Erythroblast (primary cell): Measurements from ENCODE around the gene GHRH.

ENCODE experiments used
- DNase-seq, 2 experiments: peaks; one replicate each; lab custom pipeline; 2025; lab: John Stamatoyannopoulos, UW
- GATA1 ChIP-seq: IDR thresholded peaks from 2 replicates; pipeline ENCODE4 v1.6.1; 2011; ENCODE audit warnings: low read depth, mild to moderate bottlenecking, control low read depth, low read length, moderate library complexity
- POLR2A ChIP-seq: IDR thresholded peaks from 2 replicates; pipeline ENCODE4 v1.6.1; 2011; ENCODE audit warnings: mild to moderate bottlenecking, low read length

GHRH gene

GRCh38 chr20:37245216-37246150 is 16.1 kb downstream of the GHRH start:
- TF ChIP-seq POLR2A (no peak), GATA1 (no peak)
- no peak for DNase-seq

GRCh38 chr20:37244572-37244957 is 17.0 kb downstream of the GHRH start:
- no peak for DNase-seq
- TF ChIP-seq GATA1 (no peak), POLR2A (no peak)

- TF ChIP-seq GATA1, result no peak
- no peak for DNase-seq
These were observed 17.6 kb downstream of the GHRH start for GRCh38 chr20:37243937-37244571.

GRCh38 chr20:37243076-37243936 is 18.3 kb downstream of the GHRH start:
- TF ChIP-seq GATA1, result no peak
- no peak for TF ChIP-seq POLR2A
- DNase-seq, result no peak

GRCh38 chr20:37242503-37242902 is 19.1 kb downstream of the GHRH start:
- no peak for DNase-seq
- TF ChIP-seq GATA1, result no peak
- no peak for TF ChIP-seq POLR2A

- DNase-seq, result no peak
- TF ChIP-seq GATA1, result no peak
These were observed 21.1 kb downstream of the GHRH start for GRCh38 chr20:37240337-37241067.

- TF ChIP-seq GATA1, result no peak
- no peak for TF ChIP-seq POLR2A
- DNase-seq, result no peak
These were observed 22.6 kb downstream of the GHRH start for GRCh38 chr20:37238935-37239451.

- no peak for DNase-seq
- TF ChIP-seq GATA1 (no peak), POLR2A (no peak)
These were observed 23.2 kb downstream of the GHRH start for GRCh38 chr20:37238426-37238825.

GRCh38 chr20:37237656-37238055 is 24.0 kb downstream of the GHRH start:
- no peak for TF ChIP-seq GATA1
- TF ChIP-seq POLR2A, result no peak
- no peak for DNase-seq

GRCh38 chr20:37236462-37236861 is 25.2 kb downstream of the GHRH start:
- no peak for DNase-seq
- TF ChIP-seq POLR2A, result no peak
- no peak for TF ChIP-seq GATA1

- TF ChIP-seq GATA1 (no peak), POLR2A (no peak)
- DNase-seq, result no peak
These were observed 26.5 kb downstream of the GHRH start for GRCh38 chr20:37235065-37235464.

- DNase-seq, result no peak
- TF ChIP-seq POLR2A (no peak), GATA1 (no peak)
These were observed 27.4 kb downstream of the GHRH start for GRCh38 chr20:37234254-37234581.

- no peak for TF ChIP-seq GATA1
- TF ChIP-seq POLR2A, result no peak
These were observed 27.9 kb downstream of the GHRH start for GRCh38 chr20:37233548-37234253.

More at GRCh38 chr20:37233548-37234253, 27.9 kb downstream of the GHRH start:
- DNase-seq, result no peak
